OCI-LY1 (cell line): ENCODE results near the gene MATK.

Experiments used
- H2AFZ ChIP-seq: fragments of 200-600 bp; sonication (generic), shearing (Covaris generic); 2 replicates; pipeline ENCODE4 v1.6.0; 2014; ENCODE audit warnings: antibody characterized with exemption, mild to moderate bottlenecking, low read length
- H3F3A ChIP-seq: fragments of 200-600 bp; sonication (generic), shearing (Covaris generic); 2 replicates; pipeline ENCODE4 v1.6.0; 2014; ENCODE audit warnings: mild to moderate bottlenecking, antibody characterized with exemption, low read length, moderate library complexity; ENCODE audit not compliant: insufficient read depth
- H3K27ac ChIP-seq: fragments of 200-600 bp; sonication (generic); 2 replicates; pipeline ENCODE4 v1.5.1; 2014; ENCODE audit warnings: low read length, mixed run types, mild to moderate bottlenecking, low read depth; ENCODE audit not compliant: poor library complexity, severe bottlenecking
- H3K27me3 ChIP-seq: fragments of 200-600 bp; sonication (generic); 2 replicates; pipeline ENCODE4 v1.6.0; 2014; ENCODE audit warnings: antibody characterized with exemption, mild to moderate bottlenecking, low read length, moderate library complexity; ENCODE audit not compliant: insufficient read depth
- H3K36me3 ChIP-seq: fragments of 200-600 bp; sonication (generic); 2 replicates; pipeline ENCODE4 v1.6.1; 2014; ENCODE audit warnings: mild to moderate bottlenecking, antibody characterized with exemption, low read length, moderate library complexity, mixed read lengths; ENCODE audit not compliant: insufficient read depth
- H3K4me1 ChIP-seq: fragments of 200-600 bp; sonication (generic); 2 replicates; pipeline ENCODE4 v1.5.1; 2014; ENCODE audit warnings: mild to moderate bottlenecking, low read length, moderate library complexity; ENCODE audit not compliant: insufficient read depth, severe bottlenecking
- H3K4me2 ChIP-seq: fragments of 200-600 bp; sonication (generic), shearing (Covaris generic); 2 replicates; pipeline ENCODE4 v1.6.1; 2014; ENCODE audit warnings: low read length
- H3K4me3 ChIP-seq: fragments of 200-600 bp; sonication (generic); 2 replicates; pipeline ENCODE4 v1.5.1; 2014; ENCODE audit warnings: low read length, low read depth, mild to moderate bottlenecking, mixed read lengths; ENCODE audit not compliant: poor library complexity, severe bottlenecking
- H3K79me2 ChIP-seq: fragments of 200-600 bp; shearing (Covaris generic); 2 replicates; pipeline ENCODE4 v1.6.1; 2016; ENCODE audit warnings: mixed run types, low read length, mixed read lengths; ENCODE audit not compliant: insufficient read depth
- H3K9ac ChIP-seq: fragments of 200-600 bp; sonication (generic), shearing (Covaris generic); 2 replicates; pipeline ENCODE4 v1.6.1; 2014; ENCODE audit warnings: mild to moderate bottlenecking, low read length, mixed read lengths
- H3K9me2 ChIP-seq: fragments of 200-600 bp; sonication (generic), shearing (Covaris generic); 2 replicates; pipeline ENCODE4 v1.6.1; 2014; ENCODE audit warnings: low read depth, mild to moderate bottlenecking, low read length, mixed read lengths
- H3K9me3 ChIP-seq: fragments of 200-600 bp; shearing (Covaris generic); 2 replicates; pipeline ENCODE4 v1.6.1; 2014; ENCODE audit warnings: low read length, mixed read lengths
- H4K20me1 ChIP-seq: fragments of 200-600 bp; sonication (generic), shearing (Covaris generic); 2 replicates; pipeline ENCODE4 v1.6.0; 2016; ENCODE audit warnings: mild to moderate bottlenecking, low read length; ENCODE audit not compliant: insufficient read depth
- CTCF ChIP-seq: fragments of 200-600 bp; sonication (generic), shearing (Covaris generic); IDR thresholded peaks from 2 replicates; pipeline ENCODE4 v1.5.1; 2017; ENCODE audit warnings: mild to moderate bottlenecking, antibody characterized with exemption, low read length, moderate library complexity, mixed read lengths
- EZH2 ChIP-seq: fragments of 200-600 bp; sonication (generic), shearing (Covaris generic); IDR thresholded peaks from 2 replicates; pipeline ENCODE4 v1.8.0; 2017; ENCODE audit warnings: borderline replicate concordance, mixed run types, mild to moderate bottlenecking, antibody characterized with exemption, low read length, moderate library complexity, mixed read lengths

MATK gene

GRCh38 chr19:3818918-3819317 lies 32.7 kb upstream of the MATK start:
- Histone ChIP-seq H3K36me3 (no peaks in the 10 kb centered on the region), H3K79me2 (no peaks in the 10 kb centered on the region), H3F3A (no peaks in the 10 kb centered on the region), H3K4me3 (no peak overlapping the region), H3K9me2 (no peaks in the 10 kb centered on the region), H3K4me2 (no peak overlapping the region), H3K9me3 (no peaks in the 10 kb centered on the region), H3K27ac (no peak overlapping the region), H3K27me3 (peaks cover 13% of the 10 kb centered on the region; the same call in 1 of the 2 replicates), H4K20me1 (no peaks in the 10 kb centered on the region), H3K4me1 (no peaks in the 10 kb centered on the region), H2AFZ (no peak overlapping the region), H3K9ac (no peak overlapping the region)
- TF ChIP-seq CTCF (no peak), EZH2 (no peak)

- no peak overlapping the region for H2AFZ ChIP-seq
- no peak overlapping the region for H3K4me2 ChIP-seq
- no peak overlapping the region for H3K9ac ChIP-seq
Observed at GRCh38 chr19:3818466-3818865, 32.3 kb upstream of the MATK start.

GRCh38 chr19:3817761-3818160 lies 31.6 kb upstream of the MATK start:
- H3K9me2 ChIP-seq, result no peaks in the 10 kb centered on the region
- no peak for TF ChIP-seq EZH2
- TF ChIP-seq CTCF, result no peak
- H3K9ac ChIP-seq, result no peak overlapping the region
- H3K27me3 ChIP-seq, result peaks cover 7% of the 10 kb centered on the region; the same call in 1 of the 2 replicates
- no peak overlapping the region for H2AFZ ChIP-seq
- no peak overlapping the region for H3K4me3 ChIP-seq
- H3K36me3 ChIP-seq, result no peaks in the 10 kb centered on the region
- no peak overlapping the region for H3K4me2 ChIP-seq
- no peaks in the 10 kb centered on the region for H3F3A ChIP-seq
- H3K4me1 ChIP-seq, result no peaks in the 10 kb centered on the region
- H3K27ac ChIP-seq, result no peak overlapping the region
- no peaks in the 10 kb centered on the region for H3K79me2 ChIP-seq
- no peaks in the 10 kb centered on the region for H3K9me3 ChIP-seq
- no peaks in the 10 kb centered on the region for H4K20me1 ChIP-seq

More at GRCh38 chr19:3818466-3818865, 32.3 kb upstream of the MATK start:
- no peaks in the 10 kb centered on the region for H3K79me2 ChIP-seq
- H3K4me1 ChIP-seq, result no peaks in the 10 kb centered on the region
- no peak overlapping the region for H3K27ac ChIP-seq
- TF ChIP-seq CTCF (no peak), EZH2 (no peak)
- H3K9me3 ChIP-seq, result no peaks in the 10 kb centered on the region
- H3K36me3 ChIP-seq, result no peaks in the 10 kb centered on the region
- no peaks in the 10 kb centered on the region for H3K9me2 ChIP-seq
- no peaks in the 10 kb centered on the region for H4K20me1 ChIP-seq
- peaks cover 8% of the 10 kb centered on the region; the same call in 1 of the 2 replicates for H3K27me3 ChIP-seq
- H3F3A ChIP-seq, result no peaks in the 10 kb centered on the region
- H3K4me3 ChIP-seq, result no peak overlapping the region
